GM18526 (cell line): ENCODE results near the gene CSMD2.

Experiments
- POLR2A ChIP-seq: IDR thresholded peaks from 3 replicates; pipeline ENCODE4 v1.6.1; 2011; ENCODE audit not compliant: insufficient read length; ENCODE audit errors: extremely low read depth

Gene CSMD2

GRCh38 chr1:33709174-33709782 is 455.8 kb downstream of the CSMD2 start:
- TF ChIP-seq POLR2A = no peak

DNA sequence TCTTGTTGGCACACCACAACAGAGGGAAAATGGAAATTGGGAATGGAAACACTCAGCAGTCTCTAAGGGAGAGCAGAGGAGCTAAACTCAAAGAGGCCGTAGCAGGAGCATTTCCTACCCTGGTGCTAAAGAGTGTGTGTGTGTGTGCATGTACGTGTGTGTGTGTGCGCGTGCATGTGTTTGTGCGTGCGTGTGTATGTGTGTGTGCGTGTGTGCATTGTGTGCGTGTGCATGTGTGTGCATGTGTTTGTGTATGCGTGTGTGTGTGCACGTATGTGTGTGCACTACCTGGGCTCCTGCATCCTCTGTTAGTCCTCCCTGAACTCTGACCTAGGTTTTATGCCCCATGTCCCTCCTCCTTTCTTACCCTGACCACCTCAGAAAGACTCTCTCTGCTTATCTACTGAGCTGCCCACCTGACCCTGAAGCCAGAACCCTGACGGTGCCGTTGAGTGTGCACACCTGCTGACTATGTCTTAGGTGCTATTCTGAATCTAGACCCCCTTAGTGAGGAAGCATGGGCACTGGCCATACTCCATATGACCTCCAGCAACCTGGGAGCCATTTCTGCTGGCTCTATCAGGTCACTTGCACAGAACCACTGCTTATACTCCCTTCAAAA is 458.3 kb downstream of the CSMD2 start:
- TF ChIP-seq POLR2A = no peak

DNA sequence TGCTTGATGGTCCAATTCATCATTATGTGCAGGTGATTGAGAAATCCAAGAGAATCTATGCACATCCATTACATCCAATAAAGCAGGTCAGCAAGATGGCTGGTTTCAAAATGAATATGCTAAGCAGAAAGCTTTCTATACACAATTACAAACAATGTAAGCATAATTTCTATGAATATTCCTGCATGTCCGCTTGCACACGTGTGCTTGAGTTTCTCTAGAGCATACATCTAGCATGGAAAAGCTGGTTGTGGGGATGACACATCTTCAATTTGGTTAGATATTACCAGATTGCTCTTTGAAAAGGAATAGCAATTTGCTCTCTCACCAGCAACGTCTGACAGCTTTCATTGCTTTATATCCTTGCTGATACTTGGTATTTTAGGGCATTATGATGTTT is 461.6 kb downstream of the CSMD2 start:
- TF ChIP-seq POLR2A = no peak

- no peak for TF ChIP-seq POLR2A
These were observed 466.5 kb downstream of the CSMD2 start for GRCh38 chr1:33698361-33699035.

- no peak for TF ChIP-seq POLR2A
These were observed 467.2 kb downstream of the CSMD2 start for GRCh38 chr1:33697816-33698215.

- no peak for TF ChIP-seq POLR2A
These were observed 468.1 kb downstream of the CSMD2 start for GRCh38 chr1:33696962-33697361.

DNA sequence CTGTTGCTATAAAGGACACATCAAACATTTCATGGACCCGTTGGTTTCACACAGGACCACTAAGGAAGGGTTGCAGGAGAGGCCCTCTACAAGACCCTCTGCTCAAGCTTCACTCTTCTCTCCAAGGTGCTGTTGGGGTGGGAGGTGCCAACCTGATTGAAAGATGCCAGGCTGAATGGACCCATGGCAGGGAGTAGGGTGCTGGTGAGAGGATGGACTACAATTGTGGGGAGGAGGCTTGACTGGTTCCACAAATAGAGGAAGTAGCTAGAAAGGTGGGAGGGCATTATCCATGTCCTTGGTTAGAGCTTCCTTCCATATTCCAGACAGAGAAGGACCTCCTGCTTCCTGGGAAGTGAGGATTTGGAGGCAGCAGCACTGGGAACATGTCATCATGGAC is 468.7 kb downstream of the CSMD2 start:
- no peak for TF ChIP-seq POLR2A

GRCh38 chr1:33692206-33693188 is 472.5 kb downstream of the CSMD2 start:
- TF ChIP-seq POLR2A = no peak

DNA sequence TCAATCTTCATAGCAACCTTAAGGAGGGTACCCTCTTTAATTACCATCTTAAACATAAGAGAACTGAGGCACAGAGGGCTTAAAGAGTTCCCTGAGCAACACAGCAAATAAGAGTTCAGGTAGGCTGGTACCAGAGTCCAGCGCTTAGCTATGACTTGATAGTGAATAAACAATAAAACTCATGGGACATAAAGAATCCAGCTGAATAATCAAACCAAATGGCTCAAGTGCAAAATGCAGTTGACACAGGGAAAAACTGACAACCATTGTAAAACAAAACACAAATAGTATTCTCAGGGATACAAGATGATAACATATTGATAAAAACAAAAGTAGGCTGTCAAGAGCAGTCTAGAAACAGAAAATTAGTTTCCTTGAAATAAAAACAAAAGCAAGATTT is 478.0 kb downstream of the CSMD2 start:
- TF ChIP-seq POLR2A = no peak

DNA sequence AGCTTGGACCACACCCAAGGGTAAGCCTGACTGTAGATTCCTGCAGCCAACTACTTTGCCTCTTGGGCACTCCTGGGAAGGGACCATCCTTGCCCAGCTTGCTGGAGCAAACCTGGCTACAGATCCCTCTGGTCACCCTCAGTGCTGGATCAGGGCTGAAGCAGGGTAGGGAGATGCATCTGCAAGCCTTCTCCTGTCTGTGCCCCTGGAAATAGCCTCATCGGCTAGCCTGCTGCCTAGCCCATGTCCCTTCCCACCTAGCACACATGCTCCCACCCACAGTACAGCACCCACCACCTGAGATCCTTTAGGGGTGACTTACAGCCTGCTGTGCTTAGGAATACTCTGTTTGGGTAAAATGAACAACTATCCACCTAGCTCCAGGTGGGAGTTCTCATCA is 478.5 kb downstream of the CSMD2 start:
- no peak for TF ChIP-seq POLR2A

DNA sequence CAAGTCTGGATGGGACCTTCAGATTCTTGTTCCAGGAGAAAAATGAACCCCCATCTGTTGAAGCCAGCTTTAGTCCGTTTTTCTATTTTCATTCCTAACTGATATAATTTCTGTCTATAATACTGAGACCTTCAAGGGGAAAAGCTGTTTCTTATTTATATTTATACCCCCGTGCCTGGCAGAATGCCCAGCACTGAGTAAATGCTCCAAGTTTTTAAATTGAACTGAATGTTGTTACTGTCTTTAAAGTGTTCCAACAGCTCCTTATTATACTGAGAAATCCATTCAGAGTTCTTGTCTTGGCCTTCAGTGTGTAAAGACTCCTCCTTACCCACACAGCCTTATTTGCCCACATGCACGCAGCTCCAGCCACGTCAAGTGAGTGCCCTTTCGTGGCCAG is 479.8 kb downstream of the CSMD2 start:
- no peak for TF ChIP-seq POLR2A

- no peak for TF ChIP-seq POLR2A
These were observed 480.4 kb downstream of the CSMD2 start for GRCh38 chr1:33684396-33685179.

GRCh38 chr1:33683913-33684312 is 481.1 kb downstream of the CSMD2 start:
- no peak for TF ChIP-seq POLR2A

DNA sequence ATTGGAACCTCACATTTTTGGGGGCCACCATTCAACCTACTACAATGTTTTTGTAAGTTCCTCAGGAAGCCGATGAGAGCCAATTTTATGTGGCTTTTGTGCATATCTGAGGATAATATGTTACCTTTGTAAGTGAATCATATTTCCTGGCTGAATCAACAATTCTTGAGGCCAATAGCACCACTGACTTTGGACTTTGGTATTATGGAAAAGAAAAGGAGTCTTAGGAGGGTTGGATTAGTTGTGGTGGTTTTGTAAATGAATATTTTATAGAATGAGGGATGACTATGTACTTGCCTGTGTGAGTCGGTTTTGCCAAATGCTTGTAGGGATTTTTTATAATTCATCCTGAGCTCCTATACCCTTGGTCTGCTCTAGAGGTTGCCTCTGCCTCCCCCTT is 482.7 kb downstream of the CSMD2 start:
- no peak for TF ChIP-seq POLR2A
